Activated naive CD4-positive, alpha-beta T cell treated with anti-CD3 and anti-CD28 coated beads for 36 hours (primary cell): ENCODE measurements around the gene ARID1A. TPM values are rescaled to one million over a fixed set of nuclear protein-coding genes. Genes with fewer than 3 reads are reported as not detected.
A peak's percentile ranks its signal among the peaks of the same experiment; 100 is the strongest.
"Not testable (repeated sequence)": the region's sequence is repeated elsewhere in the genome, so short reads cannot be mapped to it uniquely, and the experiment has no call there.

ENCODE experiments used
- CTCF ChIA-PET: fragments of 350-600 bp; sonication (Branson Sonifier 250); formaldehyde crosslinking; loops from one replicate; lab custom pipeline; 2021; ENCODE audit warnings: antibody characterized with exemption; lab: Charles Lee
- DNase-seq: peaks from one replicate; pipeline ENCODE4 v3.0.0-alpha.2; 2020
- H3K27ac Mint-ChIP-seq: one replicate; pipeline ENCODE4 v1.8.0; 2021; ENCODE audit warnings: mild to moderate bottlenecking, mixed read lengths
- H3K27me3 Mint-ChIP-seq: one replicate; pipeline ENCODE4 v1.8.0; 2021; ENCODE audit warnings: low read depth, mixed read lengths
- H3K36me3 Mint-ChIP-seq: one replicate; pipeline ENCODE4 v1.8.0; 2021; ENCODE audit warnings: low read depth, mixed read lengths
- H3K4me1 Mint-ChIP-seq: one replicate; pipeline ENCODE4 v1.8.0; 2021; ENCODE audit warnings: low read depth, mixed read lengths
- H3K4me3 Mint-ChIP-seq: one replicate; pipeline ENCODE4 v1.8.0; 2021; ENCODE audit warnings: mild to moderate bottlenecking, moderate library complexity, mixed read lengths
- H3K9me3 Mint-ChIP-seq: one replicate; pipeline ENCODE4 v1.8.0; 2021; ENCODE audit warnings: mixed read lengths
- intact Hi-C: fragments of 100-400 bp; cut with micrococcal nuclease; formaldehyde crosslinking; loops from one replicate; pipeline ENCODE4 v1.15.1; 2023
- total RNA-seq, 2 experiments: library from RNA; stranded (reverse); gene quantifications; one replicate each; pipeline ENCODE4 v1.2.3, GENCODE V29; 2021

ARID1A gene
- total RNA-seq, 2 experiments from 2014 or later: 65.0 to 65.9 TPM

GRCh38 chr1:26701266-26701994 is 5.6 kb downstream of the ARID1A start:
- Mint-ChIP-seq H3K9me3 (no peaks in the 10 kb centered on the region), H3K27ac (no peak overlapping the region), H3K27me3 (no peaks in the 10 kb centered on the region), H3K4me3 (no peak overlapping the region), H3K4me1 (peaks cover 16% of the 10 kb centered on the region), H3K36me3 (peaks cover 18% of the 10 kb centered on the region)
- intact Hi-C loops: no loop called here
- no peak for DNase-seq
- CTCF ChIA-PET: interaction anchor here (0.7 to 10.2 kb wide), 6 partner anchors 9 to 88 kb away, joined by 3 to 72 read pairs (median 11); partner anchors contain the start of gene PIGV

GRCh38 chr1:26701995-26702679 is 6.3 kb downstream of the ARID1A start:
- no peak for DNase-seq
- H3K27me3 Mint-ChIP-seq: no peaks in the 10 kb centered on the region
- CTCF ChIA-PET: interaction anchor here (0.7 to 10.2 kb wide), 8 partner anchors 10 to 88 kb away, joined by 3 to 72 read pairs (median 4); partner anchors contain the start of gene PIGV
- peaks cover 21% of the 10 kb centered on the region for H3K4me1 Mint-ChIP-seq
- intact Hi-C loops: no loop called here
- H3K4me3 Mint-ChIP-seq: no peak overlapping the region
- H3K9me3 Mint-ChIP-seq: no peaks in the 10 kb centered on the region
- H3K36me3 Mint-ChIP-seq: peaks cover 22% of the 10 kb centered on the region
- H3K27ac Mint-ChIP-seq: no peak overlapping the region

- Mint-ChIP-seq H3K9me3 (no peaks in the 10 kb centered on the region), H3K27me3 (no peaks in the 10 kb centered on the region), H3K4me1 (peaks cover 26% of the 10 kb centered on the region), H3K36me3 (peaks cover 23% of the 10 kb centered on the region), H3K4me3 (no peak overlapping the region), H3K27ac (no peak overlapping the region)
- peak; percentile 64 for DNase-seq
- intact Hi-C loops: no loop called here
- CTCF ChIA-PET: interaction anchor here (0.9 to 10.2 kb wide), 5 partner anchors 10 to 87 kb away, joined by 3 to 72 read pairs (median 17); partner anchors contain the start of gene PIGV
Measured at GRCh38 chr1:26702680-26703038, 6.8 kb downstream of the ARID1A start.

GRCh38 chr1:26703478-26703877 is 7.7 kb downstream of the ARID1A start:
- intact Hi-C loops: no loop called here
- peak overlapping the region; percentile 75 for H3K27ac Mint-ChIP-seq
- no peaks in the 10 kb centered on the region for H3K27me3 Mint-ChIP-seq
- DNase-seq: no peak
- CTCF ChIA-PET: interaction anchor here (0.5 to 10.2 kb wide), 8 partner anchors 11 to 90 kb away, joined by 3 to 72 read pairs (median 4); partner anchors contain the start of gene PIGV
- peaks cover 29% of the 10 kb centered on the region for H3K4me1 Mint-ChIP-seq
- no peaks in the 10 kb centered on the region for H3K9me3 Mint-ChIP-seq
- H3K36me3 Mint-ChIP-seq: peaks cover 28% of the 10 kb centered on the region
- no peak overlapping the region for H3K4me3 Mint-ChIP-seq

GRCh38 chr1:26704629-26705028 is 8.8 kb downstream of the ARID1A start:
- Mint-ChIP-seq H3K4me3 (no peak overlapping the region), H3K27ac (no peak overlapping the region), H3K36me3 (peaks cover 37% of the 10 kb centered on the region), H3K27me3 (no peaks in the 10 kb centered on the region), H3K9me3 (no peaks in the 10 kb centered on the region), H3K4me1 (peaks cover 37% of the 10 kb centered on the region)
- CTCF ChIA-PET: interaction anchor here (0.6 to 10.2 kb wide), 2 partner anchors 42 to 85 kb away, joined by 3 to 72 read pairs; partner anchors contain the start of gene PIGV
- no peak for DNase-seq
- intact Hi-C loops: no loop called here

- CTCF ChIA-PET: interaction anchor here (10.2 kb wide), 1 partner anchor 85 kb away, joined by 72 read pairs; the partner anchor contains the start of gene PIGV
- Mint-ChIP-seq H3K4me1 (peaks cover 37% of the 10 kb centered on the region), H3K36me3 (peaks cover 37% of the 10 kb centered on the region)
- DNase-seq, H3K4me3 Mint-ChIP-seq, H3K9me3 Mint-ChIP-seq, H3K27ac Mint-ChIP-seq, H3K27me3 Mint-ChIP-seq, intact Hi-C loops: not testable (repeated sequence)
Measured at GRCh38 chr1:26705227-26705626, 9.4 kb downstream of the ARID1A start.

- peak overlapping the region; percentile 20 for H3K27ac Mint-ChIP-seq
- intact Hi-C loops: no loop called here
- peak overlapping the region; percentile 7 for H3K4me3 Mint-ChIP-seq
- CTCF ChIA-PET: interaction anchor here (10.2 kb wide), 1 partner anchor 84 kb away, joined by 72 read pairs; the partner anchor contains the start of gene PIGV
- peaks cover 34% of the 10 kb centered on the region for H3K36me3 Mint-ChIP-seq
- H3K27me3 Mint-ChIP-seq: no peaks in the 10 kb centered on the region
- DNase-seq: no peak
- no peaks in the 10 kb centered on the region for H3K9me3 Mint-ChIP-seq
- H3K4me1 Mint-ChIP-seq: peaks cover 41% of the 10 kb centered on the region
Measured at GRCh38 chr1:26705788-26706311, 10.0 kb downstream of the ARID1A start.

- Mint-ChIP-seq H3K9me3 (no peaks in the 10 kb centered on the region), H3K27me3 (no peaks in the 10 kb centered on the region), H3K27ac (peak overlapping the region; percentile 20), H3K4me3 (peak overlapping the region; percentile 7), H3K4me1 (peaks cover 41% of the 10 kb centered on the region), H3K36me3 (peaks cover 33% of the 10 kb centered on the region)
- DNase-seq: no peak
- CTCF ChIA-PET: interaction anchor here (0.7 kb wide), 1 partner anchor 95 kb away, joined by 4 read pairs; no protein-coding TSS in a partner anchor
- intact Hi-C loops: no loop called here
Measured at GRCh38 chr1:26706315-26706714, 10.5 kb downstream of the ARID1A start.

GRCh38 chr1:26710811-26711210 is 15.0 kb downstream of the ARID1A start:
- Mint-ChIP-seq H3K27ac (no peak overlapping the region), H3K4me1 (peaks cover 75% of the 10 kb centered on the region), H3K27me3 (no peaks in the 10 kb centered on the region), H3K4me3 (no peak overlapping the region), H3K36me3 (peaks cover 39% of the 10 kb centered on the region), H3K9me3 (no peaks in the 10 kb centered on the region)
- no peak for DNase-seq
- CTCF ChIA-PET: interaction anchor here (0.6 kb wide), 1 partner anchor 34 kb away, joined by 3 read pairs; no protein-coding TSS in a partner anchor
- intact Hi-C loops: no loop called here

GRCh38 chr1:26711777-26712176 is 16.0 kb downstream of the ARID1A start:
- no peak for DNase-seq
- Mint-ChIP-seq H3K4me3 (no peak overlapping the region), H3K27me3 (no peaks in the 10 kb centered on the region), H3K36me3 (peaks cover 38% of the 10 kb centered on the region), H3K4me1 (peaks cover 73% of the 10 kb centered on the region), H3K9me3 (no peaks in the 10 kb centered on the region), H3K27ac (no peak overlapping the region)
- CTCF ChIA-PET: no interaction called here
- intact Hi-C loops: no loop called here

GRCh38 chr1:26717017-26717491 is 21.2 kb downstream of the ARID1A start:
- no peaks in the 10 kb centered on the region for H3K27me3 Mint-ChIP-seq
- DNase-seq: no peak
- peaks cover 88% of the 10 kb centered on the region for H3K4me1 Mint-ChIP-seq
- intact Hi-C loops: no loop called here
- no peak overlapping the region for H3K4me3 Mint-ChIP-seq
- peaks cover 27% of the 10 kb centered on the region for H3K36me3 Mint-ChIP-seq
- H3K9me3 Mint-ChIP-seq: no peaks in the 10 kb centered on the region
- CTCF ChIA-PET: interaction anchor here (0.7 kb wide), 2 partner anchors 18 to 24 kb away, joined by 3 read pairs; no protein-coding TSS in a partner anchor
- H3K27ac Mint-ChIP-seq: peak overlapping the region; percentile 51

GRCh38 chr1:26719205-26719604 is 23.4 kb downstream of the ARID1A start:
- Mint-ChIP-seq H3K36me3 (peaks cover 28% of the 10 kb centered on the region), H3K27me3 (no peaks in the 10 kb centered on the region), H3K4me3 (no peak overlapping the region), H3K4me1 (peaks cover 89% of the 10 kb centered on the region), H3K9me3 (no peaks in the 10 kb centered on the region), H3K27ac (no peak overlapping the region)
- intact Hi-C loops: no loop called here
- no peak for DNase-seq
- CTCF ChIA-PET: interaction anchor here (0.7 kb wide), 1 partner anchor 43 kb away, joined by 4 read pairs; no protein-coding TSS in a partner anchor
